ENCODE results near the gene CABP1. TPM values are rescaled to one million over a fixed set of nuclear protein-coding genes. Genes with fewer than 3 reads are reported as not detected.

CABP1 gene
- total RNA-seq, 1 experiment from 2014 or later: 1.2 TPM

GRCh38 chr12:120643574-120643973 lies 3.1 kb downstream of the CABP1 start:
- CTCF ChIA-PET: no interaction called here
- intact Hi-C loops (cut with micrococcal nuclease; ENCODE audit: unreplicated experiment): no loop called here
- Histone ChIP-seq H3K4me1 (ENCODE audit: insufficient read depth, low read length, poor library complexity, severe bottlenecking) (peaks cover 7% of the 10 kb centered on the region), H3K36me3 (ENCODE audit: insufficient read depth, low read length, poor library complexity, severe bottlenecking) (no peaks in the 10 kb centered on the region), H3K27ac (ENCODE audit: low read depth, low read length, poor library complexity, severe bottlenecking) (no peak overlapping the region), H3K4me3 (ENCODE audit: low read depth, low read length, poor library complexity, severe bottlenecking) (no peak overlapping the region), H3K9me3 (ENCODE audit: low read depth, low read length, poor library complexity, severe bottlenecking) (no peaks in the 10 kb centered on the region), H3K27me3 (replicated peaks; ENCODE audit: insufficient read depth, low read depth, low read length, poor library complexity) (peaks cover 33% of the 10 kb centered on the region)
- POLR2A ChIA-PET (ENCODE audit: low non-redundant PET): no interaction called here
- no peak for TF ChIP-seq EZH2 (IDR thresholded peaks at IDR 0.05; ENCODE audit: borderline replicate concordance, low read depth, low read length, poor library complexity, severe bottlenecking)
- TF ChIP-seq, protein P1, sequence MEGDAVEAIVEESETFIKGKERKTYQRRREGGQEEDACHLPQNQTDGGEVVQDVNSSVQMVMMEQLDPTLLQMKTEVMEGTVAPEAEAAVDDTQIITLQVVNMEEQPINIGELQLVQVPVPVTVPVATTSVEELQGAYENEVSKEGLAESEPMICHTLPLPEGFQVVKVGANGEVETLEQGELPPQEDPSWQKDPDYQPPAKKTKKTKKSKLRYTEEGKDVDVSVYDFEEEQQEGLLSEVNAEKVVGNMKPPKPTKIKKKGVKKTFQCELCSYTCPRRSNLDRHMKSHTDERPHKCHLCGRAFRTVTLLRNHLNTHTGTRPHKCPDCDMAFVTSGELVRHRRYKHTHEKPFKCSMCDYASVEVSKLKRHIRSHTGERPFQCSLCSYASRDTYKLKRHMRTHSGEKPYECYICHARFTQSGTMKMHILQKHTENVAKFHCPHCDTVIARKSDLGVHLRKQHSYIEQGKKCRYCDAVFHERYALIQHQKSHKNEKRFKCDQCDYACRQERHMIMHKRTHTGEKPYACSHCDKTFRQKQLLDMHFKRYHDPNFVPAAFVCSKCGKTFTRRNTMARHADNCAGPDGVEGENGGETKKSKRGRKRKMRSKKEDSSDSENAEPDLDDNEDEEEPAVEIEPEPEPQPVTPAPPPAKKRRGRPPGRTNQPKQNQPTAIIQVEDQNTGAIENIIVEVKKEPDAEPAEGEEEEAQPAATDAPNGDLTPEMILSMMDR (conservative IDR thresholded peaks at IDR 0.05; ENCODE audit: low read depth, low read length): no peak
- no TSS peak for BruUV-seq (replicated peaks)
- no peak for DNase-seq (ENCODE audit: low spot score)

GRCh38 chr12:120646044-120646443 lies 5.6 kb downstream of the CABP1 start:
- H3K4me3 ChIP-seq (ENCODE audit: low read depth, low read length, poor library complexity, severe bottlenecking): no peak overlapping the region
- BruUV-seq (replicated peaks): no TSS peak
- DNase-seq (ENCODE audit: low spot score): no peak
- ChIA-PET POLR2A (ENCODE audit: low non-redundant PET) (no interaction called here), CTCF (no interaction called here)
- TF ChIP-seq, protein P1 (conservative IDR thresholded peaks at IDR 0.05; ENCODE audit: low read depth, low read length): no peak
- no peak for TF ChIP-seq EZH2 (IDR thresholded peaks at IDR 0.05; ENCODE audit: borderline replicate concordance, low read depth, low read length, poor library complexity, severe bottlenecking)
- H3K36me3 ChIP-seq (ENCODE audit: insufficient read depth, low read length, poor library complexity, severe bottlenecking): no peaks in the 10 kb centered on the region
- H3K4me1 ChIP-seq (ENCODE audit: insufficient read depth, low read length, poor library complexity, severe bottlenecking): peaks cover 22% of the 10 kb centered on the region
- peaks cover 33% of the 10 kb centered on the region for H3K27me3 ChIP-seq (replicated peaks; ENCODE audit: insufficient read depth, low read depth, low read length, poor library complexity)
- intact Hi-C loops (cut with micrococcal nuclease; ENCODE audit: unreplicated experiment): loop anchor here (2.0 to 5.0 kb wide), 4 partner anchors 64 to 451 kb away; partner anchors contain the start of gene POP5
- no peak overlapping the region for H3K27ac ChIP-seq (ENCODE audit: low read depth, low read length, poor library complexity, severe bottlenecking)
- H3K9me3 ChIP-seq (ENCODE audit: low read depth, low read length, poor library complexity, severe bottlenecking): no peaks in the 10 kb centered on the region

DNA sequence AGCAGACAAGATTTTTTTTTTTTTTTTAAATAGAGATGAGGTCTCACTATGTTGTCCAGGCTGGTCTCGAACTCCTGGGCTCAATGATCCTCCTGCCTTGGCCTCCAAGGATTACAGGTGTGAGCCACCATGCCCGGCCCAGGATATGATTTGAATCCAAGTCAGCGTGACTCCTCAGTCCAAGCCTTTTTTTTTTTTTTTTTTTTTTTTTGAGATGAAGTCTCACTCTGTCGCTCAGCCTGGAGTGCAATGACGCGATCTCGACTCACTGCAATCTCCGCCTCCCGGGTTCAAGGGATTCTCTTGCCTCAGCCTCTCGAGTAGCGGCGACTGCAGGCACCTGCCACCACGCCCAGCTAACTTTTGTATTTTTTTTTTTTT lies 6.9 kb downstream of the CABP1 start:
- ChIA-PET CTCF (interaction anchor here (0.5 to 1.0 kb wide), 3 partner anchors 21 to 66 kb away, joined by 4 to 7 read pairs (median 5); partner anchors contain the start of gene POP5), POLR2A (ENCODE audit: low non-redundant PET) (interaction anchor here (0.7 kb wide), 1 partner anchor 12 kb away, joined by 14 read pairs; no protein-coding TSS in a partner anchor)
- no peak for DNase-seq (ENCODE audit: low spot score)
- H3K36me3 ChIP-seq (ENCODE audit: insufficient read depth, low read length, poor library complexity, severe bottlenecking): no peaks in the 10 kb centered on the region
- no peak overlapping the region for H3K4me3 ChIP-seq (ENCODE audit: low read depth, low read length, poor library complexity, severe bottlenecking)
- intact Hi-C loops (cut with micrococcal nuclease; ENCODE audit: unreplicated experiment): loop anchor here (2.0 to 5.0 kb wide), 4 partner anchors 65 to 450 kb away; partner anchors contain the start of gene POP5
- TF ChIP-seq, protein P1 (conservative IDR thresholded peaks at IDR 0.05; ENCODE audit: low read depth, low read length): no peak
- TF ChIP-seq EZH2 (IDR thresholded peaks at IDR 0.05; ENCODE audit: borderline replicate concordance, low read depth, low read length, poor library complexity, severe bottlenecking): no peak
- no peak overlapping the region for H3K27ac ChIP-seq (ENCODE audit: low read depth, low read length, poor library complexity, severe bottlenecking)
- H3K27me3 ChIP-seq (replicated peaks; ENCODE audit: insufficient read depth, low read depth, low read length, poor library complexity): peaks cover 21% of the 10 kb centered on the region
- H3K9me3 ChIP-seq (ENCODE audit: low read depth, low read length, poor library complexity, severe bottlenecking): no peaks in the 10 kb centered on the region
- no TSS peak for BruUV-seq (replicated peaks)
- H3K4me1 ChIP-seq (ENCODE audit: insufficient read depth, low read length, poor library complexity, severe bottlenecking): peaks cover 24% of the 10 kb centered on the region

All from A673 (cell line).